ENCODE results near the gene IFNA5.
A peak's percentile ranks its signal among the peaks of the same experiment; 100 is the strongest.

IFNA5 gene

GRCh38 chr9:21289848-21290247 lies 15.3 kb downstream of the IFNA5 start:
- DNase-seq: no peak

GRCh38 chr9:21287280-21287679 lies 17.8 kb downstream of the IFNA5 start:
- DNase-seq: no peak

- DNase-seq: no peak
Measured at GRCh38 chr9:21286659-21287058, 18.5 kb downstream of the IFNA5 start.

GRCh38 chr9:21286099-21286498 lies 19.0 kb downstream of the IFNA5 start:
- no peak for DNase-seq

- peak in 1 of 2 experiments; percentile 3 for DNase-seq
Measured at GRCh38 chr9:21281275-21281674, 23.8 kb downstream of the IFNA5 start.

GRCh38 chr9:21268347-21268657 lies 36.8 kb downstream of the IFNA5 start:
- no peak for DNase-seq

- no peak for DNase-seq
Measured at GRCh38 chr9:21267485-21268346, 37.4 kb downstream of the IFNA5 start.

GRCh38 chr9:21266733-21267484 lies 38.2 kb downstream of the IFNA5 start:
- DNase-seq: no peak

GRCh38 chr9:21265421-21266189 lies 39.5 kb downstream of the IFNA5 start:
- no peak for DNase-seq

- DNase-seq: no peak
Measured at GRCh38 chr9:21255538-21256212, 49.4 kb downstream of the IFNA5 start.
